AG04449 (cell line): ENCODE results near the gene ZNF813.

Source experiments
- CTCF ChIA-PET: fragments of 350-600 bp; formaldehyde crosslinking; extraction: SDS; loops from one replicate; lab custom pipeline; 2021; ENCODE audit warnings: antibody characterized with exemption; lab: Yijun Ruan, JAX
- POLR2A ChIA-PET: fragments of 400-600, 350-600 bp; formaldehyde crosslinking; extraction: SDS; loops from one replicate; lab custom pipeline; 2020; ENCODE audit warnings: antibody characterized with exemption, inconsistent platforms; lab: Yijun Ruan, JAX
- DNase-seq: peaks from one replicate; pipeline ENCODE4 v3.0.0-alpha.2; 2010; ENCODE audit warnings: low read depth, low spot score
- H3K4me3 ChIP-seq: 2 replicates; pipeline ENCODE4 v1.5.1; 2011; ENCODE audit warnings: low read depth, mild to moderate bottlenecking, control low read depth, low read length
- CTCF ChIP-seq: IDR thresholded peaks from one replicate; pipeline ENCODE4 v1.5.1; 2011; ENCODE audit warnings: mild to moderate bottlenecking, moderate library complexity, low read length, control low read depth, inconsistent platforms; ENCODE audit not compliant: insufficient read depth; ENCODE audit errors: missing control alignments

The ZNF813 gene

GRCh38 chr19:53520163-53520546, 52.6 kb downstream of the ZNF813 start:
- TF ChIP-seq CTCF: no peak

GRCh38 chr19:53520547-53521372, 53.2 kb downstream of the ZNF813 start:
- H3K4me3 ChIP-seq: peak overlapping the region; percentile 89
- ChIA-PET CTCF (interaction anchor here (1.0 to 2.0 kb wide), 3 partner anchors 11 to 16 kb away, joined by 3 to 5 read pairs (median 4); no protein-coding TSS in a partner anchor), POLR2A (interaction anchor here (0.7 to 1.0 kb wide), 2 partner anchors 16 to 47 kb away, joined by 4 read pairs; no protein-coding TSS in a partner anchor)
- no peak for TF ChIP-seq CTCF
- peak; percentile 93 for DNase-seq

More at GRCh38 chr19:53520163-53520546, 52.6 kb downstream of the ZNF813 start:
- POLR2A ChIA-PET: interaction anchor here (1.0 kb wide), 1 partner anchor 17 kb away, joined by 4 read pairs; no protein-coding TSS in a partner anchor
- H3K4me3 ChIP-seq: peak overlapping the region; percentile 54
- DNase-seq: no peak
- CTCF ChIA-PET: interaction anchor here (1.2 to 2.0 kb wide), 2 partner anchors 10 to 11 kb away, joined by 3 to 5 read pairs; no protein-coding TSS in a partner anchor

- ChIA-PET POLR2A (interaction anchor here (0.7 to 1.0 kb wide), 2 partner anchors 15 to 46 kb away, joined by 4 read pairs; no protein-coding TSS in a partner anchor), CTCF (interaction anchor here (0.6 to 2.0 kb wide), 4 partner anchors 10 to 26 kb away, joined by 3 to 5 read pairs (median 4); no protein-coding TSS in a partner anchor)
- TF ChIP-seq CTCF: no peak
- DNase-seq: no peak
- peak overlapping the region; percentile 89 for H3K4me3 ChIP-seq
Observed at GRCh38 chr19:53521373-53522202, 54.1 kb downstream of the ZNF813 start.

GRCh38 chr19:53525922-53526321, 58.4 kb downstream of the ZNF813 start:
- ChIA-PET CTCF (no interaction called here), POLR2A (no interaction called here)
- no peak for TF ChIP-seq CTCF
- H3K4me3 ChIP-seq: no peak overlapping the region
- DNase-seq: no peak

- ChIA-PET CTCF (no interaction called here), POLR2A (no interaction called here)
- no peak for TF ChIP-seq CTCF
- DNase-seq: no peak
- H3K4me3 ChIP-seq: no peak overlapping the region
Observed at GRCh38 chr19:53530622-53531021, 63.1 kb downstream of the ZNF813 start.
